Endothelial cell (in vitro differentiated cells): ENCODE data around the gene RPS6KA6. TPM values are rescaled to one million over a fixed set of nuclear protein-coding genes. Genes with fewer than 3 reads are reported as not detected.

Experiments
- DNase-seq: peaks from one replicate; pipeline ENCODE4 v3.0.0; 2021; ENCODE audit warnings: low spot score
- H3K27ac Mint-ChIP-seq: one replicate; pipeline ENCODE4 v1.8.0; 2021; ENCODE audit warnings: mixed read lengths, inconsistent platforms; ENCODE audit not compliant: unreplicated experiment
- H3K27me3 Mint-ChIP-seq: one replicate; pipeline ENCODE4 v1.8.0; 2021; ENCODE audit warnings: mild to moderate bottlenecking, moderate library complexity, mixed read lengths, inconsistent platforms; ENCODE audit not compliant: unreplicated experiment
- H3K36me3 Mint-ChIP-seq: one replicate; pipeline ENCODE4 v1.8.0; 2021; ENCODE audit warnings: mild to moderate bottlenecking, low read depth, mixed read lengths, inconsistent platforms; ENCODE audit not compliant: unreplicated experiment
- H3K4me1 Mint-ChIP-seq: one replicate; pipeline ENCODE4 v1.8.0; 2021; ENCODE audit warnings: mild to moderate bottlenecking, mixed read lengths, inconsistent platforms; ENCODE audit not compliant: unreplicated experiment
- H3K4me3 Mint-ChIP-seq: one replicate; pipeline ENCODE4 v1.8.0; 2021; ENCODE audit warnings: mild to moderate bottlenecking, mixed read lengths, inconsistent platforms; ENCODE audit not compliant: unreplicated experiment
- H3K9me3 Mint-ChIP-seq: one replicate; pipeline ENCODE4 v1.8.0; 2021; ENCODE audit warnings: mixed read lengths, inconsistent platforms; ENCODE audit not compliant: unreplicated experiment
- CTCF ChIP-seq: fragments of 200-600 bp; sonication (generic); IDR thresholded peaks from one replicate; pipeline ENCODE4 v1.5.0; 2021; ENCODE audit warnings: antibody characterized with exemption; ENCODE audit not compliant: unreplicated experiment
- total RNA-seq: library from RNA; stranded (reverse); fragmentation: NEBNext Ultra II Directional; extraction: Animal tissue kit (Norgen Biotek cat#: 25700); gene quantifications from one replicate; pipeline ENCODE4 v1.2.1, GENCODE V29; 2021; ENCODE audit not compliant: unreplicated experiment

The RPS6KA6 gene
- total RNA-seq, 1 donor from 2014 or later: 7.4 TPM

GRCh38 chrX:84218726-84219125 is 30.7 kb upstream of the RPS6KA6 start:
- Mint-ChIP-seq H3K9me3 (no peaks in the 10 kb centered on the region), H3K36me3 (no peaks in the 10 kb centered on the region), H3K27me3 (no peaks in the 10 kb centered on the region), H3K27ac (no peak overlapping the region), H3K4me3 (no peak overlapping the region), H3K4me1 (no peaks in the 10 kb centered on the region)
- DNase-seq: no peak
- no peak for TF ChIP-seq CTCF

DNA sequence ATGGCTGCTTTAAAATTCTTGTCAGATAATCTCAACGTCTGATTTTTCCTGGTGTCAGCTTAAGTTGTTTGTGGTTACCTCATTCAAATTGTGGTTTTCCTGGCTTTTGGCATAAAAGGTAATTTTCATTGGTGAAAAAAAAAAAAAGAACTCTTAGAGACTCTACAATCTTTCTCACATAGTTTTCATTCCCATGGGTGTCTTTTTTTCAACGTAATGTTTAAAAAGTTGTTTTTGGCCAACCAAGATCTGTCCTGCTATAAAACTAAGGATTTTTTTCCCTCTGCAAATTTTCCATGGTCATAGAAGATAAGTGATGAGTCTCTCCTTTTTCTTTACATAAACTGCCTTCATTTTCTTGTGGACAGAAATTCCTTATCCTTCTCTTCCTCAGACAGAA is 28.9 kb upstream of the RPS6KA6 start:
- H3K27ac Mint-ChIP-seq: no peak overlapping the region
- no peaks in the 10 kb centered on the region for H3K36me3 Mint-ChIP-seq
- no peak overlapping the region for H3K4me3 Mint-ChIP-seq
- DNase-seq: no peak
- H3K4me1 Mint-ChIP-seq: no peaks in the 10 kb centered on the region
- no peaks in the 10 kb centered on the region for H3K9me3 Mint-ChIP-seq
- H3K27me3 Mint-ChIP-seq: no peaks in the 10 kb centered on the region
- TF ChIP-seq CTCF: no peak

- DNase-seq: no peak
- no peak for TF ChIP-seq CTCF
- no peaks in the 10 kb centered on the region for H3K36me3 Mint-ChIP-seq
- H3K27ac Mint-ChIP-seq: no peak overlapping the region
- H3K4me3 Mint-ChIP-seq: no peak overlapping the region
- H3K27me3 Mint-ChIP-seq: no peaks in the 10 kb centered on the region
- no peaks in the 10 kb centered on the region for H3K9me3 Mint-ChIP-seq
- H3K4me1 Mint-ChIP-seq: no peaks in the 10 kb centered on the region
These were observed 28.4 kb upstream of the RPS6KA6 start for GRCh38 chrX:84216406-84216805.

DNA sequence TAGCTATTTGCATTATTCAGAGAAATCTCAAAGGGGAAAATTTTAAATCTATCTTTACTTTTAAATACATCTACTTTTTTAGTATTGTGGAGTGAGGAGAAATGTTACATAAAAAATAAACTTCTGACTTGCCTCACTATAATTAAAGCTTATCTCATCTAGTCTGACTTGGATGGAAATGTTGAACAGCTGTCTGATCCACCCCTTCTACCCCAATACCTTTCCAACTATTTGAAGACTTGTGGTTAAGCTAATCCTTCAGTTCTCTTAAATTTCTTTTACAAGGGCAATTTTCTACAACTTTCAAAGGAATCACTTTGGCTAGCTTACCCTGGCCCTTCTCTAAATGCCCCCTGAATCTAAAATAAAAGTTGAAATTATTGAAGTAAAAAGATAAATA is 17.3 kb upstream of the RPS6KA6 start:
- H3K4me3 Mint-ChIP-seq: no peak overlapping the region
- TF ChIP-seq CTCF: no peak
- no peaks in the 10 kb centered on the region for H3K4me1 Mint-ChIP-seq
- H3K27ac Mint-ChIP-seq: no peak overlapping the region
- DNase-seq: no peak
- no peaks in the 10 kb centered on the region for H3K36me3 Mint-ChIP-seq
- no peaks in the 10 kb centered on the region for H3K27me3 Mint-ChIP-seq
- H3K9me3 Mint-ChIP-seq: no peaks in the 10 kb centered on the region

- Mint-ChIP-seq H3K27me3 (no peaks in the 10 kb centered on the region), H3K27ac (no peak overlapping the region), H3K9me3 (no peaks in the 10 kb centered on the region), H3K4me3 (no peak overlapping the region), H3K4me1 (no peaks in the 10 kb centered on the region), H3K36me3 (no peaks in the 10 kb centered on the region)
- no peak for TF ChIP-seq CTCF
- no peak for DNase-seq
These were observed 11.7 kb upstream of the RPS6KA6 start for GRCh38 chrX:84199688-84200087.
